NK-92 (cell line): ENCODE results near the gene USH2A.

ENCODE experiments used
- DNase-seq: peaks from one replicate; lab custom pipeline; 2025; ENCODE audit not compliant: unreplicated experiment; lab: John Stamatoyannopoulos, UW

Gene USH2A

GRCh38 chr1:215730600-215730999 is 692.6 kb downstream of the USH2A start:
- DNase-seq: no peak

GRCh38 chr1:215728169-215728568 is 695.1 kb downstream of the USH2A start:
- no peak for DNase-seq

- no peak for DNase-seq
Measured at GRCh38 chr1:215720126-215720525, 703.1 kb downstream of the USH2A start.

GRCh38 chr1:215719552-215719951 is 703.7 kb downstream of the USH2A start:
- no peak for DNase-seq

DNA sequence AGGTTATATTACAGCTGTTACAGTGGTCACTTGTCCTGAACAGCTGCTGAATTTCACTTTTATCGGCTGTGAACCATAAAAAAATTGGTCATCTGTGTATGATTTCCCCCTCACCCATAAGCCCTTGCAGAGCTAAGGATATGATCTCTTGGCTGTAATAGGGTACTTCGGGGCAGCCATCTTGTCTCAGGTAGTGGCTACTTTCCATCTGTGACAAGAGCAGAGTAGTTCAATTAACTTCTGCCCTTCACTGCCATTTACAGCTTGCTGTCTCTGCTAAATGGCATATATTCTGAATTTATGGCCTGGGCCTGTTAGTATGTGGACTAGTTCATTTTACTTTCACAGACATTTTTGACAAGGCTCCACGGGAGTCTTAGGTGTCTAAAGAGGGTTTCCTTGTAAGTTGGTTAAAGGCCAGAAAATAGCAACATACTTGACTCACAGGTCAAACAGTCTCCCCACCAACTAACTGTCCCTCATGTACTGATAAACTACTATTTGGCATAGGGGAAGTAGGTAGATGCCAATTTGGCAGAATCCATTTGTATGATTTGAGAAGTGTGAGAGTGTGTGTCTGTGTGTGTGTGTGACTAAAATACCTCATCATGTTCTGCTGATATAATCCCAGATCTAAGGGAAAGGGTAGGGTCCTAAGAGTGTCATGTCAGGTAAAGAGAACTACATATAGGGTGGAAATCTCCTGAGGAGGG is 704.5 kb downstream of the USH2A start:
- DNase-seq: no peak

DNA sequence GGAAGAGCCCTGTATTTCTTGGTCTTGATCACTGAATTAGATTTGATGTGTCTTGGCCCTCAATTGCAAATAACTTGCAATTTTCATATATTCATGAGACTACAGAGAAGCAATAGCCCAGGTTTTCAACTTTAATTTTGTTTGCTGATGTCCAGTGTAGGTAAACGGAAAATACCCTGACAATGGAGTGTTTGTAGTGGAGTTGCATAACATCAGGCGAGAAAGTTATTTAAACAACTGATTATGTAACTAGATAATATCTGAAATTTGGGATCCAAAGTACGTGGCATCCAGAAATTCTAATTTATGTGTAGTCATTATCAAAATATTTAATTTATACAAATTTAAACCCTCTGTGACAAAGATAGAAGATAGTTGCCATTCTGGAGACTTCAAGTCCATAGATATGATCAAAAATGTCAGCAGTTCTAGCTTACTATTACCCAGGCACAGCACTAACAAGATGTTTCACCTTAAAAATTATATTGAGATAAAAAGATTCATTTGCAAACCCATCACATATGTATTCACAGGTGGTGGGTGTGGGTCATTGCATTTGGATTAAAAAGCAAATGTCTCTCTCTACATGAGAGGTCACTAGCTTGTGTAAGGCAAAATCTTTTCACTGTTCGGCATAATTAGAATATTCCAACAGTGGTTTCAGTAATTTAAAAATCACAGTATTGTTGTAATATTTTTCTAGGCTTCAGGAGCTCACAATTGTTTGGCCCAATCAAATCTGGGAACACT is 705.4 kb downstream of the USH2A start:
- no peak for DNase-seq

- DNase-seq: no peak
Measured at GRCh38 chr1:215710899-215711225, 712.4 kb downstream of the USH2A start.

GRCh38 chr1:215710036-215710898 is 713.0 kb downstream of the USH2A start:
- no peak for DNase-seq

- DNase-seq: no peak
Measured at GRCh38 chr1:215704089-215704860, 719.0 kb downstream of the USH2A start.

GRCh38 chr1:215682232-215682631 is 741.0 kb downstream of the USH2A start:
- no peak for DNase-seq

DNA sequence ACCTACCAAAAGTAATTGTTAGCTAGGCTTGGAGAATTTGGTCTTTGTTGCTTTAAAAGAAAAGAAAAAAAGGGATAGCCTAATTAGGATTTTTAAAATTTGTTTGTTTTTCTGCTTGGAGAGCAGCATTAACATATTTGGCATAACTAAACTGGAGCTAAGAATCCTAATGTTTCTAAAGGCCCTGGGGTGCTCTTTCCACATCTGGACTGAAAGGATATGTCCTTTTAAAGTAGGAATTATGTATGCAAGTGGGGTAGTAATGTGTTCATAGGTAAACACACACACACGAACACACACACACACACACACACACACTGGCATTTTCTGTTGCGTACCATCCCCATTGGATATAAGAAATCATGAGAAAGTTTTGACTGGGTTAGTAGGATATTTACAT is 742.2 kb downstream of the USH2A start:
- no peak for DNase-seq

DNA sequence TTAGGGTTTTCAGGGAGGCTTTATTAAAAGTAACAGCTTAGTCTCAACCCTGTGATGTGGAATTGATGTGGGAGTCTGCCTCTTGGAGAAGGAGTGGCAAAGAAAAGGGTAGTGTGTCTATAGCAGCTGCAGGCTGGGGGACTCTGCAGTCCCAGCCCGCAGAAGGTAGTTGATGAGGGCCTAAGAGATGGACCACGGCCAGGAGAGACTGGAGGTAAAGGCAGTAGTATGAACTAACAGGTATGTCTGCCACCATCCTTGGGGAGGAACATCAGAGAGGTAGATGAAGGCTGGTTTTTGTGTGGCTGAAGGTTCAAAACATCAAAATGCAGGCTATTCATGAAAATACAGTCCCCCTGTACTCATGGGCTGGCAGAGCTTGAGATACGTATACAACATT is 744.0 kb downstream of the USH2A start:
- no peak for DNase-seq

- no peak for DNase-seq
Measured at GRCh38 chr1:215677112-215677511, 746.1 kb downstream of the USH2A start.

DNA sequence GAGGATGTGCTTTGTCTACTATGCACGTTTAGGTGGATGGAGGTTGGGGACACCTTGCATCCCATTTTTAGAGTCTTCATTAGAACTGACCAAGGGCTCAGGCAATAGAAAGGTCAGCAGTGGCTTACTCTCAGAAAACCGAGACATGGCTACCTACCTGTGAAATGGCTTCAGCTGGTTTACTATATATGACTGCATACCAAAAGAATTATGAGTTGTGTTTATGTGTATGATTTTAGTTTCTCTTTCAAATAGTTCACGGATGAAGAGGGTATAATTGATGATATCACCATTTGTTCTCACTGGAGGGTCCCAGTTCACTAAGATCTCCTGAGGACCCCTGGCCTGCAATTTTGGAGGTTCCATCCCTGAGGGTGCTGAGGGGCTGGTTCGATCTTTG is 749.3 kb downstream of the USH2A start:
- DNase-seq: no peak

GRCh38 chr1:215672482-215672881 is 750.8 kb downstream of the USH2A start:
- no peak for DNase-seq

DNA sequence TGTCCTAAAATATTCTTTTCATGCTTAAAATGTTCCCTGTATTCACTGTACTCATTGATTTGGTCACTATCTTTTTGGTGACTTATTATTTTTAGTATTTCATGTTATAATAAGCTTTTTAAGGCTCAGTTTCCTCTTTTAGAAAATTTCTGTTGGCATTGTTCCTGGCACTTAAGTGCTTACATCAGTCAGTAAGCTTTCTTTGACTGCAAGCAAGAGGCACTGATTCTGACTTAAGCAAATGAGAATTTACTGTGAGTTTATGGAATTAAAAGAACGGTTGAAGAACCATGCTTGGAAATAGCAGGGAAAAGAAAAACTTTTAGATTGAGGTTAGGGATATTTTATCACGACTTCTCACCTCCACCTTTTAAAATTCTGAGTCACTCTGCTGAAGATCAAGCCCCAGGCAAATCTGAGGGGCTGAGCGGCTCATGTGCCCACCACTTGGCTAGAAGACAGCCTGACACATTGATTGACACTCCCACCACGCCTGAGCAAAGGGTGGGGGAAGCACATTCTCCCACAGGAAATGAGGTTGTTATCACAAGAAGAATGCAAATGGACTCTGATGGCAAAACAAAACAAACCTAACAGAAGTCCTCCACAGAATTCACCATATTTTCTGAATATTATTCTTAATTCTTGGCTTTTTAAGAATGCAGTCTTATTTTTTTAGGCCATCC is 753.3 kb downstream of the USH2A start:
- DNase-seq: no peak

DNA sequence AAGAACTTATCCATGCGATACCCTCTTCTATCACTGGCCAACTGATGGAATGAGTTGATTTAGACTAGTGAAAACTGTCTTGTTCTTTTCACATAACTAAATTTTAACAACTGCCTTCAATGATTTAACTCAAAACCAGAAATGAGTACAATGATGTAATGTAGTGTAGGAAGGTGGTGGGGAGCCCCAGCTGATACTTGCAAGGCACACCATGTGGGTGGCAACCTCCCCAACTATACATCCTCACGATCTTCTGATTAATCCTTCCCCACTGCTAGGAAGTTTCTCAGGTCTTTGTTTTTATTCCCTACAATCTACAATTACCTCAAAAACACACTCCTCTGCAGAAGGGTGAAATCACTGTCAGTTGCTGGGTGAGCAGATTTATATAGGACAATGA is 755.5 kb downstream of the USH2A start:
- no peak for DNase-seq

DNA sequence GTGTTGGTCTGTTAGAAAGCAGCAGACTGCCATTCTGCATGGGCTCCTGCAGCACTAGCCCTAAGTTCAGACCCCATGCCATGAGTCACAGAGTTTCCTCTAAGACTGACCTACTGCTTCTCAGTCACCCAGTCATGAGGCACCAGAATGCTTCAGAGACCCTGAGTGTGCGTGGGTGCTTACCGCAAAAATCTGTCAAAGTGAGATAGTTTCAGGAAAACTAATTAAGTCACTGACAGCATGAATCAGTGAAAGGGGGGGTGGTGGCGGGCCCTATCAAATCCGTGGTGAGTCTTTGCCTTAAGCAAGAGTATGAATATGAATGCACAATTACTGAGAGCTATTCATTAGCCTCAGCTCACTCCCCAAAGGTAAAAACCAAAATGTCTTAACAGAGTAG is 758.0 kb downstream of the USH2A start:
- DNase-seq: no peak

- no peak for DNase-seq
Measured at GRCh38 chr1:215661033-215661432, 762.2 kb downstream of the USH2A start.

DNA sequence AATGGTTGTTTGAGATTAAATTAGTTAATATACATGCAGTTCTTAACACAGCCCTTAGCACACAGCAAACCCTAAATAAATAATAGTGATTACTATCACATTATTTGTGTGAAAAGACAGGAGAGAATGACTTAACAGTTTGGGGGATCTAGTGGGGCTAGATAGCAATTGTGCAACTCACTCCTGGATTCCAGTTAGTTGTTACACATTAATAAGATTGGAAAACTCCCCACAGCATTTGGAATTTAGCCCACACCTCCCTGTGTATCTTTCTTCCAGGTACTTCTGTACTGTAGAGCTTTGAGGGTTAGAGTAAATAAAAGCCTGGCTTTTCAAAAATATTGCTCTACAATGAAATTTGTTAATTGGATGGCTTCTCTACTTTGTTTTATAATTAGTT is 763.0 kb downstream of the USH2A start:
- no peak for DNase-seq

DNA sequence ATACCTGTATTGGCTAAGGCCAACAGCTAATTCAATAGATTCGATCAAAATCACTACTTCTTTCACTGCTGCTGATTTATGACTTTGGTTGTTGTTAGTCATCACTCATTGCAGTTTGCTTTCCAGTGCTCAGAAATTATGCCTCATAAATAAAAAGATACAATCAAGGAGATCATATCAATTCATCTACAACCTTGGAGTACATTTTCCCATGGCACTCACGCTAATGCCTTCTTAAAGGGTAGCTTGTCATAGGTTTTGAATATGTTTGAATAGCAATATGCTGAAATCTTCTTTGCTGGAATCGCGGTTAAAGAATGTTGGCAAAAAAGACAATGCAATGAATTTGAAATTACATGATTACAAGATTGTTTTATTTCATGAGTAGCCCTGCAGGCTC is 766.2 kb downstream of the USH2A start:
- DNase-seq: no peak
